ENCODE results near the gene AJM1. TPM values are rescaled to one million over a fixed set of nuclear protein-coding genes. Genes with fewer than 3 reads are reported as not detected.

The AJM1 gene
- total and polyA plus RNA-seq, 2 experiments from 2014 or later, result 2.0 to 7.7 TPM

GRCh38 chr9:136838314-136839228 is 3.7 kb upstream of the AJM1 start:
- 95% methylated on average over 26 of the region's 29 CpGs for WGBS (ENCODE audit: low lambda C conversion rate, missing lambda C conversion rate)
- H3K4me1 ChIP-seq (ENCODE audit: insufficient read depth), result peaks cover 37% of the 10 kb centered on the region
- H2AFZ ChIP-seq, result no peak overlapping the region
- TF ChIP-seq EZH2phosphoT487 (IDR thresholded peaks at IDR 0.05; ENCODE audit: low read depth, severe bottlenecking, unreplicated experiment) (no peak), EZH2 (IDR thresholded peaks at IDR 0.05; ENCODE audit: borderline replicate concordance) (no peak), CTCF (IDR thresholded peaks at IDR 0.05; ENCODE audit: poor library complexity) (no peak)
- H3K79me2 ChIP-seq, result no peaks in the 10 kb centered on the region
- H3K27ac ChIP-seq, result no peak overlapping the region
- peaks cover 5% of the 10 kb centered on the region for H4K20me1 ChIP-seq (ENCODE audit: insufficient read depth, poor library complexity, severe bottlenecking)
- H3K9me2 ChIP-seq (replicated peaks; ENCODE audit: insufficient read depth), result no peaks in the 10 kb centered on the region
- no peaks in the 10 kb centered on the region for H3K27me3 ChIP-seq
- H3K4me2 ChIP-seq, result no peak overlapping the region
- DNase-seq (ENCODE audit: low spot score), result no peak
- no peaks in the 10 kb centered on the region for H3K9me3 ChIP-seq (ENCODE audit: low read depth)
- no peaks in the 10 kb centered on the region for H3K36me3 ChIP-seq (replicated peaks; ENCODE audit: insufficient read depth, low read depth)
- no peak overlapping the region for H3K4me3 ChIP-seq

GRCh38 chr9:136839229-136840139 is 2.8 kb upstream of the AJM1 start:
- H3K27ac ChIP-seq, result peak overlapping the region; percentile 84
- no peak overlapping the region for H2AFZ ChIP-seq
- peaks cover 37% of the 10 kb centered on the region for H3K4me1 ChIP-seq (ENCODE audit: insufficient read depth)
- H3K4me2 ChIP-seq, result no peak overlapping the region
- H3K79me2 ChIP-seq, result no peaks in the 10 kb centered on the region
- peaks cover 5% of the 10 kb centered on the region for H4K20me1 ChIP-seq (ENCODE audit: insufficient read depth, poor library complexity, severe bottlenecking)
- H3K36me3 ChIP-seq (replicated peaks; ENCODE audit: insufficient read depth, low read depth), result no peaks in the 10 kb centered on the region
- H3K27me3 ChIP-seq, result no peaks in the 10 kb centered on the region
- WGBS (ENCODE audit: low lambda C conversion rate, missing lambda C conversion rate), result 89% methylated on average over 35 of the region's 36 CpGs
- no peaks in the 10 kb centered on the region for H3K9me2 ChIP-seq (replicated peaks; ENCODE audit: insufficient read depth)
- TF ChIP-seq CTCF (IDR thresholded peaks at IDR 0.05; ENCODE audit: poor library complexity) (no peak), EZH2 (IDR thresholded peaks at IDR 0.05; ENCODE audit: borderline replicate concordance) (no peak), EZH2phosphoT487 (IDR thresholded peaks at IDR 0.05; ENCODE audit: low read depth, severe bottlenecking, unreplicated experiment) (no peak)
- H3K9me3 ChIP-seq (ENCODE audit: low read depth), result no peaks in the 10 kb centered on the region
- no peak overlapping the region for H3K4me3 ChIP-seq
- no peak for DNase-seq (ENCODE audit: low spot score)

GRCh38 chr9:136840140-136840876 is 2.0 kb upstream of the AJM1 start:
- H4K20me1 ChIP-seq (ENCODE audit: insufficient read depth, poor library complexity, severe bottlenecking), result peaks cover 5% of the 10 kb centered on the region
- peak overlapping the region; percentile 84 for H3K27ac ChIP-seq
- H3K9me3 ChIP-seq (ENCODE audit: low read depth), result no peaks in the 10 kb centered on the region
- DNase-seq (ENCODE audit: low spot score), result peak; percentile 48
- H3K36me3 ChIP-seq (replicated peaks; ENCODE audit: insufficient read depth, low read depth), result no peaks in the 10 kb centered on the region
- H2AFZ ChIP-seq, result no peak overlapping the region
- peak overlapping the region; percentile 27 for H3K4me2 ChIP-seq
- H3K79me2 ChIP-seq, result no peaks in the 10 kb centered on the region
- WGBS (ENCODE audit: low lambda C conversion rate, missing lambda C conversion rate), result 82% methylated on average over 15 of the region's 32 CpGs
- no peaks in the 10 kb centered on the region for H3K27me3 ChIP-seq
- H3K4me3 ChIP-seq, result no peak overlapping the region
- TF ChIP-seq EZH2 (IDR thresholded peaks at IDR 0.05; ENCODE audit: borderline replicate concordance), result no peak
- TF ChIP-seq EZH2phosphoT487 (IDR thresholded peaks at IDR 0.05; ENCODE audit: low read depth, severe bottlenecking, unreplicated experiment), result no peak
- no peak for TF ChIP-seq CTCF (IDR thresholded peaks at IDR 0.05; ENCODE audit: poor library complexity)
- H3K4me1 ChIP-seq (ENCODE audit: insufficient read depth), result peaks cover 37% of the 10 kb centered on the region
- no peaks in the 10 kb centered on the region for H3K9me2 ChIP-seq (replicated peaks; ENCODE audit: insufficient read depth)

Data from hepatocyte (in vitro differentiated cells).